Suppressor macrophage (primary cell): Measurements from ENCODE around the gene PPP1R3G.
"Not testable (repeated sequence)": the region's sequence is repeated elsewhere in the genome, so short reads cannot be mapped to it uniquely, and the experiment has no call there.

Source experiments
- DNase-seq, 4 experiments: peaks; one replicate each; pipeline ENCODE4 v3.0.0-alpha.2; 2020 to 2022
- total RNA-seq, 17 experiments: gene quantifications; one replicate each; lab custom pipeline; 2026; ENCODE audit warnings: mixed read lengths in 6 of 17, inconsistent platforms in 3 of 17; lab: John Stamatoyannopoulos, UW

The PPP1R3G gene
- 0.14 to 2.8 (median 1.1) reads per million in 17 experiments for total RNA-seq

DNA sequence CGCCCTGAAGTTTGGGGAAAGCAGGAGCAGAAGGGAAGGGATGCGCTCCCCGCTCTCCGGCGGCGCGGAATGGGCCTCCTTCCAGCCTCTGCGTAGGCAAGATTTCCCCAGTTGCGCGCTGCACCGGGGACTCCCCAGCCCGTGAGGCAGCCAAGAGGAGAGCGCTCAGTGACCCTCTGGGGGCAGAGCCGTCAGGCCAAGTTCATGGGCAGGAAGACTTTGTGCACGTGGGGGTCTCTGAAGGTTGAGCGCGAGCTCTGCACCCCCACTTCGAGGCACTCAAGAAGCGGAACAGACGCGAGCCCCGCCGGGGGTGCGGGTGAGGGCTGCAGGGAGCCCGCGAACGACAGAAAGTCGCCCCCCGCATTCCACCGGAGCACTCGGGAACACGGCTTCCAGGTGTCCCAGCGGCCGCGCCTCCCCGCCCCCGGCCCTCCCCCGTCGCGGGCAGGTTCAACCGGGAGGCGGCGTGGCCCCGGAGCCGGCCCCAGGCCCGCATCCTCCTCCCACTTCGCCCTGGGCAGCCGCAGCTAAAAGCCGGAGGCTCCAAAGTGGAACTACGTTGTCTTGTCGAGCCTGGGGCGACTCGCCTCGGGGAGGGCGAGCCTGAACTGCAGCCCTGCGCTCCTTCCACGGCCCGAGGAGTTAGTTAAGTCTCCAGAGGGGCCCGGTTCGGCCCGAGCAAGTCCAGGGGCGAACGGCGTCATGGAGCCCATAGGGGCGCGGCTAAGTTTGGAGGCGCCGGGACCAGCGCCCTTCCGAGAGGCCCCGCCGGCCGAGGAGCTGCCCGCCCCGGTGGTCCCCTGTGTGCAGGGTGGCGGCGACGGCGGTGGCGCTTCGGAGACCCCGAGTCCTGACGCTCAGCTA lies at the start of gene PPP1R3G:
Gene PPP1R3G, plus strand, starts transcription at position 561 of the 867 bp plus-strand sequence. Its CDS starts 145 bp downstream, at position 706.
- peak; percentile 47 to 75 (median 70) for DNase-seq

DNA sequence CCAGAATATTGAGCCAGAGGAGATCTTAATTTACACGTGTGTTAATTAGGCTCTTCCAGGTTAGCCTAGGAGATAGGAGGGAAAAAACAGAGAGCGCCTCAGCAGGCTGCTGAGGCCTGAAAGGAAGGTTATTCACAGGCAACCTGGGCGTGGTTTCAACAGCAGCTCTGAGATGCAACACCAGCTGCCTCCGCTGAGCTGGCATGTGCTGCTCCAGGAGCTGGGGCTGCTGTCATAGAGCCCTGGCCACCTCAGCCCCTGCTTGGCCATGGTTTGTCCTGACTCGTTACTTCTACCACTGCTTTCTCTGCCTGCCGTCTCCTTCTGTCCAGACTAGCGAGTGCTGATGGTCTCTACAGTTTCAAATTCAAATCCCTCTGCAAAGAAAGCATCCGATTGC lies 48.9 kb upstream of the PPP1R3G start:
- DNase-seq, result peak; percentile 23 to 64 (median 48)

- no peak for DNase-seq
Observed at GRCh38 chr6:5041955-5042354, 43.2 kb upstream of the PPP1R3G start.

DNA sequence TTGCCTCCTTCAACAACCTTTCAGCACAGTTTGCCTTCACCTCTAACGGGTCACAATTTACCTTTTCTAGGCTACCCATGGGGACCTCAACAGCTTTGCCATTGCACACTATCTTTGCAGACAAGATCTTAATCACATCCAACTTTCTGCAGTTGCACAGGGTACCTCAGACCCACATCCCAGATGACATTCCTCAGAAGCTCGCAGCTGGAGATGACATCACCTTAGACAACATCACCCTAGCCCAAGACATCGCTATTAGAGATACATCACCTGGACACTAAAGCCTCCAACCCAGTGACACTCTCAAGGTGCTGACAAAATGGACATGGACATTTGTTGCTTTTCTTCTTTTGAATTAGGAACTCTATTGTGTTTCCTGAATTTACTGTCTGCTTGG lies 42.7 kb upstream of the PPP1R3G start:
- DNase-seq, result no peak

GRCh38 chr6:5044866-5045265 lies 40.3 kb upstream of the PPP1R3G start:
- no peak for DNase-seq

DNA sequence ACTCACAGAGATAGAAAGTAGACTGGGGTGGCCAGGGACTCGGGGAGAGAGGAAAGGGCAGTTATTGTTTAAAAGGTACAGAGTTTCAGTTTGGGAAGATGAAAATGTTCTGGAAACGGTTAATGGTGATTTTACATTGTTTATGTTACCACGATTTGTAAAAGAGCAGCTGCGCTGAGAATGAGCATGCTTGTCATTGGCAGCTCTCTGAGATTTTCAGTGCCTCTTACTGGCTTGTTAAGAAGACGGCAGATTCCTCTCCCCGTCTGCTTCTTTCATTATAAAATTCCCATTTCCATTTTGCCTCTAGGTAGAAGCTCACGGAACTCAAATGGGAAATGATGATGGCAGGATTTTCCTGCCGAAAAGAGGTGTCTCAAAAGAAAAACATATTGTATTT lies 39.7 kb upstream of the PPP1R3G start:
- DNase-seq, result no peak

DNA sequence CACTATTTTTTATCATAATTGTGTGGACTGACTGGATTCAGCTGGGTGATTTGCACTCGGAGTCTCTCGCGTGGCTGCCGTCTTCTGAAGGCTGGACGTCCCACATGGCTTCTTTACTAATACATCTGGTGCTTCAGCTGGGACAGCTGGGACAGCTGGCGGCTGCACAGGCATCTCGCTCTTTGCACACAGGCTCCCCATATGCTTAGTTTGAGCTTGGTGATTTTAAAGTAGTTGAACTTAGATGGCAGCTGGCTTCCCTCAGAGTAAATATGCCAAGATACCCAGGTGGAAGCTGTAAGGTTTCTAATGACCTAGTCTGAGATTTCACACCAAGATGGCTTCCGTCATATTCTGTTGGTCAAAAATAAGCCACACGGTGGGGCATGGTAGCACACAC lies 38.7 kb upstream of the PPP1R3G start:
- no peak for DNase-seq

DNA sequence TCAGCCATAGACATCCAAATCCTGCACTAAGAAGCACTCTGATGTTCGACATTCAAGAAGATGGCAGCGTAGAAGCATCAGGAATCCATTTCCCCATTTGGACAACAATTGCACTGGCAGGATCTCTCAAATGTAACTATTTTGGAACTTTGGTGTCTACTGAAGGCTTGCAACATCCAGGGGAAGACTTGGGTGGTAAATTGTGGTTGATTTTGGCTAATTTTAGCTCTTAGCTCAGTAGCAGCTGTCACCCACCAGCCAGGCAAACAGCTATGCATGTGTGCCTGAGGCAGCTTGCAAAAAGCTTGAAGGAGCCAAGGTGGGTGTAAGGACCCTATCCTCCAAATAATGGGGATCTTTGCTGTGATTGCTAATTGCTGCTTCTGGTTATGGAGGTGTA lies 35.1 kb upstream of the PPP1R3G start:
- DNase-seq, result peak; percentile 16 to 59 (median 45)

DNA sequence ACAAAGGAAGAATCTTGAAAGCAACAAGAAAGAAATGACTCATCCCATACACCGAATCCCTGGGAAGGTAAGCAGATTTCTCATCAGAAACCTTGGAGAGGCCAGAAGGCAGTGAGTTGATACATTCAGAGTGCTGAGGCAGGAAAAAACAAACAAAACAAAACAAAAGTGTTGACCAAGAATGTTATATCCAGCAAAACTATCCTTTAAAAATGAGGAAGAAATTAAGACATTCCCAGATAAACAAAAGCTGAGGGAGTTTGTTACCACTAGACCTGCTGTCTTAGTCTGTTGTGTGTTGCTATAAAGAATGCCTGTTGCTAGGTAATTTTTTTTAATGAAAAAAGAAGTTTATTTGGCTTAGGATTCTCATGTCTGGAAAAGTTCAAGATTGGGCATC lies 33.7 kb upstream of the PPP1R3G start:
- no peak for DNase-seq

- peak; percentile 23 to 64 (median 44) for DNase-seq
Observed at GRCh38 chr6:5053038-5053437, 32.1 kb upstream of the PPP1R3G start.

DNA sequence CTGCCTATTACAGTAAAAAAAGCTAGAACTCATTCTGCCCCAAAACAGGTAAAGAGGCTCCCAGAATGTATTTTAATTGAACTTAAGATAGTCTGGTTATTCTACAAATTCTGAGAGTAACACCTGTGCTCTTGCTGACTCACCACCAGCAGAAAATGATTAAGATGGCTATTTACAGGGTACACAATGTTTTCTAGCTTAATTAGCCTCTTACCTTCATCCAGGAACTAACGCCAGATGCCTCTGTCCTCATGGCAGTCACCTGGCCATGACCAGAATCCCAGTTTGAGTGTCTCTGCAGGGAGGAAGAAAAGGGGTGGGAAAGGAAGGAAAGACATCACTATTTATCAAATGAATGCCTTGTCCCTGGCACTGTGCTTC lies 31.3 kb upstream of the PPP1R3G start:
- DNase-seq, result no peak

DNA sequence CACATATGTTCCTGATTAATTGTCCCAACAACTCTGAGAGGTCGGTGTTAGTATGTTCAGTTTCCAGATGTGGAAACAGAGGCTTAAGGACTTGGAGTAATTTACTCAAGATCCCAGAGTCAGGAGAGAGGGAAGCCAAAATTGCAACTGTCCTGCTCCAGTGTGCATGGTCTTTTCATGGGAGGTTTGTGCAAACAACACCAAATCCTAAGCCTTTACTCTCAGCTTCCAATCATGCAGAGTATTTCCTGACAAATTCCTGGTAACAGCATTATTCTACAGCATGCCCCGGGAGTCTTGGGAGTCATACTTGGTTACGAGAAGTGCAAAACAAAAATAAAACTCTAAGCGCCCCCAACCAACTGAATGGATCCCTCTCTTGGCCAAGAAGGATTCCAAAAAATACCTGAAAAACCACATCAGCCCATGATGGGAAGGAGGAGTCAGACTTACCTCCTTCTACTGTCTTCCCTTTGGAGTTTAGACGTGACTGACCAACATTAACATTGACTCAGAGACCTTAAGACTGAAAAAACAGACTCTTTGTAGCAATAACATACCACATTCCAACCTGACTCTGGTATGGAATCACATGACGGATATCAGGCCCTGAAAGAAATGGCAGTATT lies 30.8 kb upstream of the PPP1R3G start:
- DNase-seq, result no peak

DNA sequence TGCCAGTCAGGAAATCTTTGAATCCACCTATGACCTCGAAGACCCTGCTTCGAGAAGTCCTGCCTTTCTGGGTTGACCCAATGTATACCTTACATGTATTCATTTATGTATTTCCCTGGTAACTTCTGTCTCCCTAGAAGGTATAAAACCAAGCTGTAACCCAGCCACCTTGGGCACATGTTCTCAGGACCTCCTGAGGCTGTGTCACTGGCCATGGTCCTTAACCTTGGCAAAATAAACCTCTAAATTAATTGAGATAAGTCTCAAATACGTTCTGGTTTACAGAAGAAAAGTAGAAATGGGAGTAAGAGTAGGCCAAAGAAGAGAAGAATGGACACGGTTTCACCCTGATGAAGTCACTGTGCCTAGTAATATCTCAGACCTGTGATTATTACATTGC lies 30.0 kb upstream of the PPP1R3G start:
- DNase-seq, result no peak

DNA sequence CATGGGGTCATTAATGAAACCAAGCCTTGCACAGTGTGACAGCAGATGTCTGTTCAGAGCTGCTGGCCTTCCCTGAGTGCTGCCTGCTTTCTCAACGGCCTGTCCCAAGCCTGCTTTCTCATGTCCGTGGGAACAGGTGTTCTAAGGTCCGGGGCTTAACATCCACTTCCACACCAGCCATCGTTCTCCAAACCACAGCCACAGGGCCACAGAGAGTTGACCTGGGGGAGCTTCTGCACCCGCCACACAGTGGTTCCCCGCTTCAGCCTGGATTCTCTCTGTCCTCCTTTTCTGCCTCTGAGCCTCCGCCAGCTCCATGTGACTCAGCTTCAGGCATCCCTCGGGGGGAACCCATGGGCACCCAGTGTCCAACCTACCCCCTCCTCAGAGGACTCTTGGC lies 26.9 kb upstream of the PPP1R3G start:
- no peak for DNase-seq

- no peak for DNase-seq
Observed at GRCh38 chr6:5059036-5059896, 25.9 kb upstream of the PPP1R3G start.

- DNase-seq, result not testable (repeated sequence)
Observed at GRCh38 chr6:5060439-5060838, 24.7 kb upstream of the PPP1R3G start.

- DNase-seq, result peak in 1 of 4 experiments; percentile 52
Observed at GRCh38 chr6:5061152-5061551, 24.0 kb upstream of the PPP1R3G start.

DNA sequence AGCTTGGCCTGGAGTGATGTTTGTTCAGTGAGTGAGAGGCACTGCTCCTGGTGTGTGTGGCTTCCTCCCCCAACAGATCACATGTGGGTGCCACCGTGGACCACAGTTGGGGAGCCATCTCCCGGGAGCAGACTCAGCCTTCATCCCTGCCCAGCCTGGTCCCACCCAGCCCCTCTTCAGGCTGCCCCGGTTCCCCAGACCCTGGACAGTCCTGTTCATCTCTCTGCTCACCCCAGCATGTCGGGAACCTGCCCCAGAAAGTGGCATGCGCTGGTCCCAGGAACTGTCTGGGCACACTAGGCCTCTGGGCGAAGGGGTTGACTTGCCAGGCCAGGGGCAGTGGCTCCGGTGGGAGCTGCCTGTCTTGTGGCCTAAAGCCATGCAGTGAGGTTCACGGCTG lies 21.5 kb upstream of the PPP1R3G start:
- no peak for DNase-seq

DNA sequence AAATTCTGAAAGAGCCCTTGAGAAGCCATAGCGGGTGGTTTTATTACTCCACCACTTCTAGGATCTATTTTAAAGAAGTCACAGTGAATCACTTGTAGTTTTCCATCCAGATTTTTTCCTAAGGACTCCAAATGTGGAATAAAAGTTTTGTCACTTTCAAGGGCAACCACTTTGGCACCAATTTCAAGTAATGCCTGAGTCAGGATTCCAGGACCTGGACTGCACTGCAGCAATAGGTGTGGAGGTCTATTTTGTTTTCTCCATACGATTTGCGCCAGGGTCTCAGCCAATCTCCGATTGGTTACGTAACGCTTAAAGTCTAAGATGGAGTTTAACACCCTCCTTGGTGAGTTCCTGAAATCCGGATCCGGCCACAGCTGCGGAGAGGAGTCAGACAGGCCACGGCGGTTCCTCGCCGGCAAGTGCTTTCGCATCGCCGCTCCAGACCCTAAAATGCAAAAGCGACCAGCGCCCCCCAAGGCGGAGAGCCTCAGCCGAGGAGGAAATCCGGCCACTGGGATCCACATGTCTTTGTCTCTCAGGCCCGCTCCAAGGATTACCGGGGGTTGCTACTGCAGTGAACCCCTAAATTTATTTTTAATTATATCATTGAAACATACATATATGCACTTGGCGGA lies 18.6 kb upstream of the PPP1R3G start:
- DNase-seq, result no peak

GRCh38 chr6:5067305-5067704 lies 17.8 kb upstream of the PPP1R3G start:
- no peak for DNase-seq

DNA sequence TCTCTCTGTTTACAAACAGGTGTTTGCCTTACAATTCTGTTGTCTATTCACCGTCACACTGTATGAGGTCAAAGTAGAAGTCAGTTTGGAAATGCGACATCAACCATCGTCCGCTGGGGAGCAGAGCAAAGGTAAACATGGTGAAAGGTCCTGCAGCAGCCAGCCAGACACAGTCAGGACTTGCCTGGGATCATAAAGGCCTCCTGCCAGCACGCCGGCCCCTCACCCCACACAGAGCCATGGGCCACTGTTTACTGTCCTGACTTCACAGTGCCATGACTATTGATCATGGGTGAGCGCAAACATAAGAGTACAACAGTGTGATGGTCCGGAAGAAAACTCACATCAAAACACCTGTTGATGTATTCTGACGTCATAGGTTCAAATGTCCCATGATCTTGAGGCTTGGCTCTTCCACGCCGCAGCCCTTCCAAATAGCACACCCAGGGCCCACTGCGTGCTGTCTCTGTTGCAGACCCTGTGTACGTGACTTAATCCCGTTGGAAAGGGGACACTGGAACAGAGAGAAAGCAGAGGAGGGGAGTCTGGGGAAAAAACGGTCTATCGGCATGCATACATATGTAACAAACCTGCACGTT lies 16.9 kb upstream of the PPP1R3G start:
- no peak for DNase-seq

DNA sequence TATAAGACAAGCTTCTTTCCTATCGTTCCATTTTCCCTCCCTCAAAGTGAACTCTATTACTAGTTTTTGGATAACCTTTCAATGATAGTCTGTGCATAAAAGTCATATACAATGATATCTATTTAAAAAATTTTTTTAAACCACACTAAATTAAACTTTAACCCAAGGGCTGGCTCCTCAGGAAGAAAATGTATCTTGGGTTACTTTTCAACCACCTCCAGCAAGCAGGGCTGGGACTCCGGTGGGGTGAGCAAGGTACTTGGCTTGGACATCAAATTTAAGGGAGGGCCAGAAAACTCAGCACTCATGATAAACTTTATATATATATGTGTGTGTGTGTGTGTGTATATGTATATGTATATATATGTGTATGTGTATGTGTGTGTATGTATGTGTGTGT lies 13.9 kb upstream of the PPP1R3G start:
- DNase-seq, result no peak
